IMR-90 (cell line): Measurements from ENCODE around the gene PPIL3. TPM values are rescaled to one million over a fixed set of nuclear protein-coding genes. Genes with fewer than 3 reads are reported as not detected.

Source experiments
- ATAC-seq: fragments of 200-7000 bp; cut with Tn5 transposase; 2 replicates; pipeline ENCODE4 v1.9.1; 2020; ENCODE audit warnings: low read depth, mild to moderate bottlenecking, moderate library complexity
- BruUV-seq: library from RNA; stranded (reverse); fragments of 400-500 nt; replicated peaks from 2 replicates; lab custom pipeline; 2021; lab: Mats Ljungman, UMichigan
- CTCF ChIA-PET: fragments of 300-600 bp; formaldehyde crosslinking; extraction: SDS; loops from one replicate; lab custom pipeline; 2021; ENCODE audit warnings: antibody characterized with exemption; lab: Yijun Ruan, JAX
- POLR2A ChIA-PET: fragments of 300-600 bp; sonication (Branson Sonifier 250); formaldehyde crosslinking; loops from one replicate; lab custom pipeline; 2022; ENCODE audit warnings: antibody characterized with exemption; ENCODE audit not compliant: unreplicated experiment; lab: Charles Lee
- DNase-seq: peaks from one replicate; pipeline ENCODE4 v3.0.0; 2013
- H2AFZ ChIP-seq: replicated peaks from 2 replicates; pipeline ENCODE3; 2013; ENCODE audit warnings: low read length, mild to moderate bottlenecking; ENCODE audit not compliant: poor library complexity
- H2AK5ac ChIP-seq: 2 replicates; pipeline ENCODE4 v1.6.1; 2013; ENCODE audit warnings: low read depth, low read length, inconsistent platforms
- H2AK9ac ChIP-seq: replicated peaks from 2 replicates; pipeline ENCODE3; 2013; ENCODE audit warnings: mild to moderate bottlenecking, low read depth, low read length, moderate library complexity; ENCODE audit not compliant: poor library complexity
- H2BK120ac ChIP-seq: 2 replicates; pipeline ENCODE4 v1.6.1; 2013; ENCODE audit warnings: low read depth, low read length, inconsistent platforms
- H2BK15ac ChIP-seq: 3 replicates; pipeline ENCODE4 v1.6.1; 2013; ENCODE audit warnings: low read depth, low read length, inconsistent platforms
- H2BK20ac ChIP-seq: 2 replicates; pipeline ENCODE4 v1.6.1; 2013; ENCODE audit warnings: low read depth, mild to moderate bottlenecking, inconsistent platforms, low read length, moderate library complexity
- H2BK5ac ChIP-seq: 2 replicates; pipeline ENCODE4 v1.6.1; 2013; ENCODE audit warnings: mild to moderate bottlenecking, low read depth, low read length, inconsistent platforms; ENCODE audit not compliant: poor library complexity, severe bottlenecking
- H3K14ac ChIP-seq: replicated peaks from 2 replicates; pipeline ENCODE4 v1.6.1; 2013; ENCODE audit warnings: low read depth, low read length, inconsistent platforms
- H3K18ac ChIP-seq: 2 replicates; pipeline ENCODE4 v1.6.1; 2013; ENCODE audit warnings: low read depth, low read length, control low read depth
- H3K23ac ChIP-seq: 2 replicates; pipeline ENCODE4 v1.6.1; 2013; ENCODE audit warnings: low read depth, low read length, inconsistent platforms
- H3K27ac ChIP-seq: 2 replicates; pipeline ENCODE4 v1.5.1; 2013; ENCODE audit warnings: mild to moderate bottlenecking, control low read depth, low read length; ENCODE audit not compliant: insufficient read depth
- H3K27me3 ChIP-seq: 2 replicates; pipeline ENCODE4 v1.6.1; 2013; ENCODE audit warnings: low read length; ENCODE audit not compliant: control insufficient read depth, insufficient read depth
- H3K36me3 ChIP-seq: 2 replicates; pipeline ENCODE4 v1.6.1; 2013; ENCODE audit warnings: low read length, mixed read lengths; ENCODE audit not compliant: control insufficient read depth, insufficient read depth
- H3K4ac ChIP-seq: 2 replicates; pipeline ENCODE4 v1.6.1; 2013; ENCODE audit warnings: low read depth, low read length, inconsistent platforms
- H3K4me1 ChIP-seq: 2 replicates; pipeline ENCODE4 v1.6.1; 2013; ENCODE audit warnings: low read length, mixed read lengths; ENCODE audit not compliant: control insufficient read depth, insufficient read depth
- H3K4me2 ChIP-seq: 2 replicates; pipeline ENCODE4 v1.6.1; 2013; ENCODE audit warnings: low read depth, mild to moderate bottlenecking, control low read depth, low read length, moderate library complexity
- H3K4me3 ChIP-seq: 2 replicates; pipeline ENCODE4 v1.5.1; 2013; ENCODE audit warnings: low read depth, mild to moderate bottlenecking, control low read depth, low read length, moderate library complexity; ENCODE audit not compliant: insufficient read depth
- H3K56ac ChIP-seq: 2 replicates; pipeline ENCODE4 v1.6.1; 2013; ENCODE audit warnings: low read length, inconsistent platforms; ENCODE audit not compliant: insufficient read depth; ENCODE audit errors: extremely low read depth
- H3K79me1 ChIP-seq, 2 experiments: 2 replicates each; pipeline ENCODE4 v1.6.1; 2013; ENCODE audit warnings: low read length in 2 of 2, inconsistent platforms in 1 of 2, low read depth in 1 of 2
- H3K9ac ChIP-seq: 2 replicates; pipeline ENCODE4 v1.6.1; 2013; ENCODE audit warnings: low read depth, low read length, control low read depth
- H3K9me1 ChIP-seq: 2 replicates; pipeline ENCODE4 v1.6.1; 2013; ENCODE audit warnings: low read length, inconsistent platforms; ENCODE audit not compliant: insufficient read depth
- H3K9me3 ChIP-seq: 2 replicates; pipeline ENCODE4 v1.6.1; 2013; ENCODE audit warnings: low read length; ENCODE audit not compliant: control insufficient read depth, insufficient read depth
- H4K20me1 ChIP-seq: 2 replicates; pipeline ENCODE4 v1.6.1; 2013; ENCODE audit warnings: low read length, inconsistent platforms; ENCODE audit not compliant: insufficient read depth
- H4K5ac ChIP-seq: 2 replicates; pipeline ENCODE4 v1.6.1; 2013; ENCODE audit warnings: mild to moderate bottlenecking, low read depth, low read length, control low read depth
- H4K8ac ChIP-seq, 2 experiments: 2 replicates each; pipeline ENCODE4 v1.6.1; 2013; ENCODE audit warnings: low read depth in 2 of 2, low read length in 2 of 2, control low read depth in 1 of 2, inconsistent platforms in 1 of 2
- H4K91ac ChIP-seq: 2 replicates; pipeline ENCODE4 v1.6.1; 2013; ENCODE audit warnings: low read depth, low read length, inconsistent platforms; ENCODE audit not compliant: insufficient read depth
- BHLHE40 ChIP-seq: fragments of 150-350 bp; IDR thresholded peaks from 2 replicates; pipeline ENCODE4 v1.6.1; 2016; ENCODE audit warnings: mild to moderate bottlenecking, low read depth, low read length
- CEBPB ChIP-seq: IDR thresholded peaks from 2 replicates; pipeline ENCODE4 v1.6.1; 2012; ENCODE audit warnings: low read depth, low read length, improper control_type of control experiment
- CHD1 ChIP-seq: IDR thresholded peaks from 2 replicates; pipeline ENCODE4 v1.6.1; 2012; ENCODE audit warnings: low read depth, low read length, improper control_type of control experiment
- MAFK ChIP-seq: IDR thresholded peaks from 2 replicates; pipeline ENCODE4 v1.6.1; 2012; ENCODE audit warnings: low read depth, low read length, improper control_type of control experiment
- MAZ ChIP-seq: IDR thresholded peaks from 2 replicates; pipeline ENCODE4 v1.6.1; 2012; ENCODE audit warnings: low read depth, mild to moderate bottlenecking, low read length, improper control_type of control experiment, moderate library complexity, borderline replicate concordance
- MXI1 ChIP-seq: IDR thresholded peaks from 2 replicates; pipeline ENCODE4 v1.6.1; 2012; ENCODE audit warnings: low read depth, mild to moderate bottlenecking, low read length, moderate library complexity, borderline replicate concordance
- NFE2L2 ChIP-seq: fragments of 150-350 bp; IDR thresholded peaks from 2 replicates; pipeline ENCODE4 v1.6.1; 2016; ENCODE audit warnings: low read depth, mild to moderate bottlenecking, low read length
- POLR2A ChIP-seq: IDR thresholded peaks from 2 replicates; pipeline ENCODE4 v1.6.1; 2012; ENCODE audit warnings: mild to moderate bottlenecking, low read depth, low read length
- RAD21 ChIP-seq: IDR thresholded peaks from 2 replicates; pipeline ENCODE4 v1.6.1; 2012; ENCODE audit warnings: low read length, improper control_type of control experiment
- RCOR1 ChIP-seq: IDR thresholded peaks from 2 replicates; pipeline ENCODE4 v1.6.1; 2012; ENCODE audit warnings: mild to moderate bottlenecking, low read length, improper control_type of control experiment; ENCODE audit not compliant: insufficient replicate concordance
- RFX5 ChIP-seq: IDR thresholded peaks from 2 replicates; pipeline ENCODE4 v1.8.0; 2012; ENCODE audit warnings: low read depth, mild to moderate bottlenecking, low read length, moderate library complexity
- SMC3 ChIP-seq: fragments of 150-350 bp; IDR thresholded peaks from 2 replicates; pipeline ENCODE4 v1.6.1; 2016; ENCODE audit warnings: low read depth, mild to moderate bottlenecking, antibody characterized with exemption, low read length, moderate library complexity
- dilution Hi-C: fragments of 300-500 bp; cut with HindIII; formaldehyde crosslinking; loops from one replicate; pipeline ENCODE4 v1.14.3; 2018; ENCODE audit warnings: low sequenced_read_pairs; ENCODE audit not compliant: unreplicated experiment
- in situ Hi-C: fragments of 300-500 bp; cut with MboI; formaldehyde crosslinking; loops from 3 replicates; pipeline ENCODE4 v1.14.3; 2019; ENCODE audit warnings: low sequenced_read_pairs, inconsistent platforms, mixed read lengths
- intact Hi-C: fragments of 100-400 bp; cut with micrococcal nuclease; formaldehyde crosslinking; loops from 2 replicates; pipeline ENCODE4 v1.10.0; 2022
- polyA plus RNA-seq, 3 experiments: library from polyadenylated mRNA; depleted of rRNA; stranded (reverse); fragments of >200 nt; gene quantifications; 2 replicates each; pipeline ENCODE4 v1.2.3, GENCODE V29; 2012; ENCODE audit warnings: low replicate concordance in 1 of 3
- total RNA-seq: library from RNA; depleted of rRNA; stranded (reverse); fragments of >200 nt; gene quantifications from 2 replicates; pipeline ENCODE4 v1.2.3, GENCODE V29; 2012
- TF ChIP-seq, protein P1 (sequence below): fragments of 150-350 bp; IDR thresholded peaks from 2 replicates; pipeline ENCODE4 v1.6.1; 2016; ENCODE audit warnings: low read depth, mild to moderate bottlenecking, low read length, moderate library complexity, borderline replicate concordance
- TF ChIP-seq, protein P2 (sequence below): fragments of 150-350 bp; IDR thresholded peaks from 2 replicates; pipeline ENCODE4 v1.6.1; 2017; ENCODE audit warnings: mild to moderate bottlenecking, antibody characterized with exemption, low read length, low read depth
- TF ChIP-seq, protein P3 (sequence below): conservative IDR thresholded peaks from 2 replicates; pipeline ENCODE4 v1.5.1; 2012; ENCODE audit warnings: mild to moderate bottlenecking, low read depth, low read length, improper control_type of control experiment

PPIL3 gene
- total and polyA plus RNA-seq, 2 of the 4 experiments (the other 2 are of a cell fraction) = 35.1 to 47.9 TPM

DNA sequence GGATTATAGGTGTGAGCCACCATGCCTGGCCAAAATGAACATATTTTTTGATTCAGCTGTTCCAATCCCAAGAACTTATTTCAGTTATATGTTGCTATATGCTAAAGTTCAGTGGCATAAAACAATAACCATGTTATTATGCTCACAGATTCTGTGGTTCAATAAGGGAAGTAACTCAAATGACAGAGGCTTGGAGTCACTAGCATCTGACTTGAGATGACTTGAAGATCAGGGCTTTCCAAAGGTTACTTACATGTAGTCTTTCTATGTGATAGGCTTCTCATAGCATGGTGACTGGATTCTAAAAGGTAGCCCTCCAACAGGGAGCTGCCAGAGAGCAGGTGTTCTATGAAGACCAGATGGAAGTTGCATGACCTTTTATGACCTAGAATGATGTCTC, 41.6 kb downstream of the PPIL3 start:
- intact Hi-C loops (no loop called here), dilution Hi-C loops (no loop called here)
- H2BK20ac ChIP-seq = no peak overlapping the region

More for the DNA sequence above, 41.6 kb downstream of the PPIL3 start:
- in situ Hi-C loops = no loop called here
- ATAC-seq (no peak), DNase-seq (no peak)
- Histone ChIP-seq H4K91ac (no peak overlapping the region), H3K14ac (no peak overlapping the region), H3K4me2 (no peak overlapping the region), H3K9ac (no peak overlapping the region), H3K56ac (no peak overlapping the region), H3K4me1 (no peaks in the 10 kb centered on the region), H4K5ac (no peak overlapping the region), H3K18ac (no peak overlapping the region), H2AK5ac (no peak overlapping the region), H3K27me3 (no peaks in the 10 kb centered on the region; the same call in none of the 2 replicates), H3K9me1 (peaks cover 5% of the 10 kb centered on the region; the same call in 1 of the 2 replicates), H2BK5ac (no peak overlapping the region), H3K79me1 (peaks cover 0 to 5% of the 10 kb centered on the region in 2 experiments; a peak in 2 of 4 replicates), H3K23ac (no peak overlapping the region), H4K20me1 (peaks cover 11% of the 10 kb centered on the region), H2BK120ac (no peak overlapping the region), H3K4ac (no peak overlapping the region), H3K27ac (no peak overlapping the region), H4K8ac (no peak overlapping the region), H2AK9ac (no peak overlapping the region), H3K4me3 (no peak overlapping the region), H3K36me3 (peaks cover 13% of the 10 kb centered on the region), H2AFZ (no peak overlapping the region), H3K9me3 (no peaks in the 10 kb centered on the region), H2BK15ac (no peak overlapping the region)
- ChIA-PET CTCF (interaction anchor here (0.7 kb wide), 1 partner anchor 26 kb away, joined by 3 read pairs; no protein-coding TSS in a partner anchor), POLR2A (no interaction called here)
- no peak for TF ChIP-seq CEBPB
- no peak for TF ChIP-seq RFX5
- no peak for TF ChIP-seq POLR2A
- TF ChIP-seq RAD21 = no peak
- TF ChIP-seq NFE2L2 = no peak
- no peak for TF ChIP-seq MXI1
- TF ChIP-seq MAZ = no peak
- no peak for TF ChIP-seq MAFK
- no peak for TF ChIP-seq RCOR1
- TF ChIP-seq, protein P1, sequence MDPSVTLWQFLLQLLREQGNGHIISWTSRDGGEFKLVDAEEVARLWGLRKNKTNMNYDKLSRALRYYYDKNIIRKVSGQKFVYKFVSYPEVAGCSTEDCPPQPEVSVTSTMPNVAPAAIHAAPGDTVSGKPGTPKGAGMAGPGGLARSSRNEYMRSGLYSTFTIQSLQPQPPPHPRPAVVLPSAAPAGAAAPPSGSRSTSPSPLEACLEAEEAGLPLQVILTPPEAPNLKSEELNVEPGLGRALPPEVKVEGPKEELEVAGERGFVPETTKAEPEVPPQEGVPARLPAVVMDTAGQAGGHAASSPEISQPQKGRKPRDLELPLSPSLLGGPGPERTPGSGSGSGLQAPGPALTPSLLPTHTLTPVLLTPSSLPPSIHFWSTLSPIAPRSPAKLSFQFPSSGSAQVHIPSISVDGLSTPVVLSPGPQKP = no peak
- no peak for TF ChIP-seq SMC3
- TF ChIP-seq CHD1 = no peak
- TF ChIP-seq, protein P2, sequence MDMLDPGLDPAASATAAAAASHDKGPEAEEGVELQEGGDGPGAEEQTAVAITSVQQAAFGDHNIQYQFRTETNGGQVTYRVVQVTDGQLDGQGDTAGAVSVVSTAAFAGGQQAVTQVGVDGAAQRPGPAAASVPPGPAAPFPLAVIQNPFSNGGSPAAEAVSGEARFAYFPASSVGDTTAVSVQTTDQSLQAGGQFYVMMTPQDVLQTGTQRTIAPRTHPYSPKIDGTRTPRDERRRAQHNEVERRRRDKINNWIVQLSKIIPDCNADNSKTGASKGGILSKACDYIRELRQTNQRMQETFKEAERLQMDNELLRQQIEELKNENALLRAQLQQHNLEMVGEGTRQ = no peak
- no peak for TF ChIP-seq BHLHE40
- TF ChIP-seq, protein P3, sequence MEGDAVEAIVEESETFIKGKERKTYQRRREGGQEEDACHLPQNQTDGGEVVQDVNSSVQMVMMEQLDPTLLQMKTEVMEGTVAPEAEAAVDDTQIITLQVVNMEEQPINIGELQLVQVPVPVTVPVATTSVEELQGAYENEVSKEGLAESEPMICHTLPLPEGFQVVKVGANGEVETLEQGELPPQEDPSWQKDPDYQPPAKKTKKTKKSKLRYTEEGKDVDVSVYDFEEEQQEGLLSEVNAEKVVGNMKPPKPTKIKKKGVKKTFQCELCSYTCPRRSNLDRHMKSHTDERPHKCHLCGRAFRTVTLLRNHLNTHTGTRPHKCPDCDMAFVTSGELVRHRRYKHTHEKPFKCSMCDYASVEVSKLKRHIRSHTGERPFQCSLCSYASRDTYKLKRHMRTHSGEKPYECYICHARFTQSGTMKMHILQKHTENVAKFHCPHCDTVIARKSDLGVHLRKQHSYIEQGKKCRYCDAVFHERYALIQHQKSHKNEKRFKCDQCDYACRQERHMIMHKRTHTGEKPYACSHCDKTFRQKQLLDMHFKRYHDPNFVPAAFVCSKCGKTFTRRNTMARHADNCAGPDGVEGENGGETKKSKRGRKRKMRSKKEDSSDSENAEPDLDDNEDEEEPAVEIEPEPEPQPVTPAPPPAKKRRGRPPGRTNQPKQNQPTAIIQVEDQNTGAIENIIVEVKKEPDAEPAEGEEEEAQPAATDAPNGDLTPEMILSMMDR = no peak
- BruUV-seq = no TSS peak
